ENCODE data around the gene RAB3IL1. TPM values are rescaled to one million over a fixed set of nuclear protein-coding genes. Genes with fewer than 3 reads are reported as not detected.

Gene RAB3IL1, protein sequence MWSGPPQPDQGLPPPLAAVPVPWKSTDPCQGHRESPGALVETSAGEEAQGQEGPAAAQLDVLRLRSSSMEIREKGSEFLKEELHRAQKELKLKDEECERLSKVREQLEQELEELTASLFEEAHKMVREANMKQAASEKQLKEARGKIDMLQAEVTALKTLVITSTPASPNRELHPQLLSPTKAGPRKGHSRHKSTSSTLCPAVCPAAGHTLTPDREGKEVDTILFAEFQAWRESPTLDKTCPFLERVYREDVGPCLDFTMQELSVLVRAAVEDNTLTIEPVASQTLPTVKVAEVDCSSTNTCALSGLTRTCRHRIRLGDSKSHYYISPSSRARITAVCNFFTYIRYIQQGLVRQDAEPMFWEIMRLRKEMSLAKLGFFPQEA
- total RNA-seq (2016; rRNA removed; fragmentation: Illumina TruSeq; extraction: Trizol): 1.2 and 1.3 TPM in 2 replicates
- total RNA-seq (2016; cell fraction: cytosol; rRNA removed; fragmentation: Illumina TruSeq; extraction: Trizol; ENCODE audit: low read depth): 0.61 and 2.5 TPM in 2 replicates
- total RNA-seq (2016; cell fraction: insoluble cytoplasmic fraction; rRNA removed; fragmentation: Illumina TruSeq; extraction: Trizol): 1.2 and 1.4 TPM in 2 replicates
- total RNA-seq (2016; cell fraction: membrane; rRNA removed; fragmentation: Illumina TruSeq; extraction: Trizol): 1.2 and 1.4 TPM in 2 replicates
- total RNA-seq (2016; cell fraction: nucleus; rRNA removed; fragmentation: Illumina TruSeq; extraction: Trizol): 0.72 and 0.84 TPM in 2 replicates
- 2.0 and 2.2 TPM in 2 replicates for polyA plus RNA-seq (2011; rRNA removed)
- polyA plus RNA-seq (2011; cell fraction: cytosol; rRNA removed): 1.3 and 3.0 TPM in 2 replicates
- 2.5 and 3.7 TPM in 2 replicates for polyA plus RNA-seq (2011; cell fraction: nucleus; rRNA removed)
- polyA plus RNA-seq (2012): 1.4 and 2.3 TPM in 2 replicates
- polyA plus RNA-seq (2016; cell fraction: cytosol; fragmentation: Illumina TruSeq; extraction: Trizol; ENCODE audit: low read depth): 1.5 and 1.7 TPM in 2 replicates
- polyA plus RNA-seq (2016; cell fraction: insoluble cytoplasmic fraction; fragmentation: Illumina TruSeq; extraction: Trizol; ENCODE audit: low read depth): 1.9 and 2.5 TPM in 2 replicates
- 1.9 and 2.3 TPM in 2 replicates for polyA plus RNA-seq (2016; cell fraction: membrane; fragmentation: Illumina TruSeq; extraction: Trizol; ENCODE audit: low read depth)
- polyA plus RNA-seq (2016; cell fraction: nucleus; fragmentation: Illumina TruSeq; extraction: Trizol; ENCODE audit: insufficient read depth, low read depth): 2.9 and 6.6 TPM in 2 replicates
- polyA minus RNA-seq (2011; rRNA and poly(A)+ RNA removed; ENCODE audit: low replicate concordance): 2.6 and 7.7 TPM in 2 replicates
- polyA minus RNA-seq (2011; cell fraction: cytosol; rRNA and poly(A)+ RNA removed): 2.8 and 11.9 TPM in 2 replicates
- polyA minus RNA-seq (2011; cell fraction: nucleus; rRNA and poly(A)+ RNA removed): 1.1 and 1.3 TPM in 2 replicates
- Bru-seq, nascent RNA: percentile 33 among the genes with signal in this experiment
- percentile 35 among the genes with signal in this experiment for BruChase-seq, experiment 1, labeled RNA remaining after a 6-hour chase
- percentile 35 among the genes with signal in this experiment for BruChase-seq, experiment 2, labeled RNA remaining after a 2-hour chase
- long read RNA-seq, experiment 1: 0 reads
- long read RNA-seq, experiment 2, transcript RAB3IL1-202 (10 exons, 2,284 nt): major isoform, 5 of 11 reads
- long read RNA-seq, experiment 2, partial matches to known transcripts: 2 of 11 reads
- long read RNA-seq, experiment 2, other reads (novel, unspliced or antisense): 4 of 11 reads

GRCh38 chr11:61917334-61918109 is at the start of gene RAB3IL1:
RAB3IL1 (minus strand) TSS chr11:61917566; CDS start chr11:61917367, 199 bp downstream.
- FAIRE-seq (no peak), DNase-seq (ENCODE audit: low spot score) (no peak), ATAC-seq (peak; percentile 50)
- CTCF ChIA-PET (ENCODE audit: low intra/inter-chr PET ratio, low total read pairs): no interaction called here
- Histone ChIP-seq H3K4me2 (ENCODE audit: low read depth, low read length) (peak within 1 kb of the TSS; percentile 77), H3K36me3 (replicated peaks in 1 of 2; ENCODE audit: control insufficient read depth in 1 of 2, insufficient read depth in 2 of 2, low read length in 2 of 2) (no peaks in the 10 kb centered on the region), H3K4me3 (replicated peaks in 1 of 3; ENCODE audit: insufficient read depth in 1 of 3, low read depth in 2 of 3, low read length in 3 of 3) (peak within 1 kb of the TSS; percentile 37 to 71 (median 38); a peak in 4 of 6 replicates), H2AFZ (ENCODE audit: low read length) (no peak within 1 kb of the TSS), H3K27me3 (ENCODE audit: control insufficient read depth in 1 of 2, insufficient read depth in 2 of 2, low read length in 2 of 2) (peaks cover 11 to 39% of the 10 kb centered on the region in 2 experiments), H3K9me3 (ENCODE audit: low read length) (no peaks in the 10 kb centered on the region), H3K27ac (ENCODE audit: extremely low read length, insufficient read depth, low read length) (no peak within 1 kb of the TSS), H3K79me2 (ENCODE audit: insufficient read depth, low read length) (no peaks in the 10 kb centered on the region), H3K9ac (ENCODE audit: insufficient read depth, low read depth, low read length) (no peak within 1 kb of the TSS), H4K20me1 (ENCODE audit: insufficient read depth, low read length) (no peaks in the 10 kb centered on the region), H3K4me1 (ENCODE audit: insufficient read depth, low read length) (peaks cover 42% of the 10 kb centered on the region)
- POLR2A ChIA-PET: no interaction called here
- in situ Hi-C loops (cut with HindIII; ENCODE audit: extremely low pct_ligation_motif_present, low pct_unique_long_range_greater_than_20kb): no loop called here
- intact Hi-C loops (cut with micrococcal nuclease; ENCODE audit: unreplicated experiment): no loop called here
- no TSS peak for BruUV-seq (replicated peaks)
- 10% methylated on average over 11 of the region's 74 CpGs for WGBS (ENCODE audit: low lambda C conversion rate)
- TF ChIP-seq KDM1A (CRISPR knock-in tag; IDR thresholded peaks at IDR 0.05) (peak; percentile 40; the same call in 1 of the 2 replicates), ARNTL (CRISPR knock-in tag; IDR thresholded peaks at IDR 0.05) (peak; percentile 42; the same call in 1 of the 2 replicates), ZIK1 (CRISPR knock-in tag; IDR thresholded peaks at IDR 0.05; ENCODE audit: borderline replicate concordance, low read depth) (0 out of 2 replicates have a peak, but pooled peaks have one; percentile 39), ZNF687 (CRISPR knock-in tag; IDR thresholded peaks at IDR 0.05) (peak; percentile 20; the same call in 1 of the 2 replicates), MAZ (IDR thresholded peaks at IDR 0.05; ENCODE audit: borderline replicate concordance, low read depth, low read length) (no peak), MAZ (CRISPR knock-in tag; IDR thresholded peaks at IDR 0.05; ENCODE audit: low read depth) (peak; percentile 65; the same call in 1 of the 2 replicates), TFDP2 (CRISPR knock-in tag; IDR thresholded peaks at IDR 0.05) (0 out of 2 replicates have a peak, but pooled peaks have one; percentile 20), SALL1 (CRISPR knock-in tag; IDR thresholded peaks at IDR 0.05) (0 out of 2 replicates have a peak, but pooled peaks have one; percentile 15)
